G401 (cell line): Measurements from ENCODE around the gene PRKG2. TPM values are rescaled to one million over a fixed set of nuclear protein-coding genes. Genes with fewer than 3 reads are reported as not detected.

Source experiments
- DNase-seq: peaks from one replicate; pipeline ENCODE4 v3.0.0-alpha.2; 2015; ENCODE audit warnings: low spot score
- in situ Hi-C: cut with HindIII; loops from 2 replicates; pipeline ENCODE4 v1.10.0; 2016; ENCODE audit warnings: low sequenced_read_pairs, mixed read lengths
- total RNA-seq: library from RNA; depleted of rRNA; stranded (reverse); fragments of >200 nt; shearing (Covaris generic); gene quantifications from 2 replicates; pipeline ENCODE4 v1.2.3, GENCODE V29; 2014

Gene PRKG2
- total RNA-seq, 1 experiment from 2014 or later: not detected

DNA sequence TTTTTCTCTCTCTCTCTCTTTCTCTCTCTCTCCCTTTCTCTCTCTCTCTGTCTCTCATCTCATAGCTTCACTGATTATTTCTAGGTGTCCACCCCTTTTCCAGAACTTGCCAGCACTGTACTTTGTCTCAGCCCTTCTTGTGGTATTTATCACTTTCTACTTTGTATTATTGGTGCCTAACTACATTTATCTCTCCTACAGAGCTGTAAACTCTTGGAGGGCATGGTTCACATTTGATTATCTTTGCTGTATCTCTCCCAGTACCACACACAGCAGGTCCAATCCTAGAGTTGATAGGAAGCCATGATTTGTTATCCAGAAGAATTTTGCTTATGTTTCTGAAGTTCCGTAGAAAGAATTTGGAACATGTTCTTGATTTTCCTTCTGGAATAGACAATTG is 5.2 kb upstream of the PRKG2 start:
- in situ Hi-C loops: no loop called here
- DNase-seq: no peak

DNA sequence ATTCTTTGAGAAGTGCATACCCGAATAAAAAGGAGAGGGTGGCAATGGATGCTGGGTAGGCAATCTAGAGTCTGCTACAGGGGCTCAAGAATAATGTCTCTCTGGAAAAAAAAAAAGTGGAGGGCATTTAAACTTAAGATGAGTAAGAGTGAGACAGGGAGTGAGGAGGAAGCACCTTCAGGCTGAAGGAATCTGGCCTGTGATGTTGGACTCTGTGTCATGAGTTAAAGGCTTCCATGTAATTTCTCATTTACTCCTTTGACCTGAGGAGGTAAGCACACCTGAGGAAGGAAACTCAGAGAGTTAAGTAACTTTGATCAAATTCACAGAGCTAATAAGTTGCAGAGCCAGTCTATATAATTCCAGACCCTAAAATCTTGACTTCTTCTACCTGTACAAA is 3.2 kb upstream of the PRKG2 start:
- no peak for DNase-seq
- in situ Hi-C loops: no loop called here

DNA sequence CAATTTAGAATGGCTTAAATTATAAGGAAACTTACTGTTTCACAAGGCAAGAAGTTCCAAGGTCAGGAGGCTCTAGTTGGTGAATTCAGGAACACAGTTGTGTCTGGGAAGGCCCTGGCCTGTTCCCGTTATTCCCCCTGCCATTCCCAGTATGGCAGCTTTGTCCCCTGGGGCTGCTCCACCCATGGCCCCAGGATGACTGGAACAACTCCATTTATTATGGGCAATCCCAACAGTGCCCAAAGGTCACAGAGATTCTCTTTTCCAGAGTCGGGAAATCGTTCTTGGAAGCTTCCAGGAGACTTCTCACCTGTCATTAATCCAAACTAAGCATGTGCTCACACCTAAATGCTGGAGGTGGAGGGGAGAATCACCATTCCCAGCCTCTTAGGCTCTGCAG is 2.8 kb upstream of the PRKG2 start:
- DNase-seq: no peak
- in situ Hi-C loops: no loop called here

DNA sequence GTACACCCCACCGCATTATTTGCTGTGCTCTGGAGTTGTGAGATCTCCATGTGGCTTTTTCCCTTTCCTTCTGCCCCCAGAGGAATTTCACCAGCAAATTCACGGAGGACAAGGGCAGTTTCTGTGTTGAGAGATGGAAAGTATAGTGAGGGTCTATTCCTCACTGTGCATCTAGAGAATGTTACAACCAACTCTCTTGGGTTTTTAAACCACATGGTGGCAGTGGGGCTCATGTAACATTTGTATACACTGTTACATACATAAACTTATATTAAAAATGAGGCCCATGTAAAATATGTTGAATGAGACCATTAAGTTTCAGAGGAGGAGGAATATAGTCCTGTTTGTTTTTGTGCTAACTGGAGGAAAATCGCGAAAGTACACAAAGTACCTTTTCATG is 909 bp upstream of the PRKG2 start:
- in situ Hi-C loops: no loop called here

DNA sequence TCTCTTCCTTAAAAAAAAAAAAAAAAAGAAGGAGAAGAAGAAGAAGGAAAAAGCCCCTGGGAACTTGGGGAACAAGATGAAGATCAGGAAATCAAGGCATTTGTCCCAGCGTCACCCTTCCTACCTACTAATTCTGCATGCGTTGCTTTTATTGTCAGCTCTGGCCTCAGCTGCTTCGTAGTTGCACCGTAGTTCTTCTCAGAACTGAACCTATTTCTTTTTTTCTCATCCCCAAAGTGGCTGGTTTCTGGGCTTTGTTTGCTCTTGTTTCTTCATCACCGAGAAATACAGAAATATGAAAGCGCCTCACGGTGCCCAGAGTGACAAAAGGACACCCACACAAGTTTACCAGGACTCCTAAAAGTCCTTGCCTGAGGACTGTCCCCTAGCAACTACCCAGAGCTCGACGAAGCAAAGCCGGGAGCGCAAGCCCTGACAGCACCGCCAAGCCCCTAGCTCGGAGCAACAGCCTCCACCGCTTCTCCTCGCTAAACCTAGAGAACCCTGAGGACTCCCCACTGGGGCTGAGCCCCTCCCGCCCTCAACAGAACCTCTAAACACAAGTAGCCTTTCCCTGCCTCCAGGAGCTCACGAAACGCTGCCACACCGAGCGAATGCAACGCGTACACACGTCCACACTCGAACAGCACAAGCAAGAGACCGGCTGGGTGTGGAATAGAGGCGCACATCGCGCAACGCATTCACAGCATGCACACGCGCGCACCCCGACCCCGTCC is 710 bp downstream of the PRKG2 start:
- no peak for DNase-seq
- in situ Hi-C loops: no loop called here

More for the DNA sequence above, 909 bp upstream of the PRKG2 start:
- DNase-seq: no peak

DNA sequence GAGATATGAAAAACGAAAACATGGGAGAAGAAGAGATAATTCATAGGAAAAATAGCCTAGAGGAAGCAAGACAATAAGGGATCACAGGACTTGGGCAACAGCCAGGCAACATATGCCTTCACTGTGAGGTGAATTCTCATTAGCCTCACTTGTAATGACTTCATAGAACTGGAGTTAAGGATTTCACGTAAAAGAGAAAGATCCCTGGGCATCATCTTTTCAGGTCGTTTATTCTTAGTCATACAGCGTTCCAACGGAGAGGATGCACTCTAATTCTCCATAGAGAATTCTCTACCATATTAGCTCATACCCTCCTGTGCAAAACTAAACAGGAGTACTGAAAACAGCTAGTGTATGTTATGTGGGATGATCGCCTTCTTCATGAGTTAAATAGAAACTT is 1.4 kb downstream of the PRKG2 start:
- no peak for DNase-seq
- in situ Hi-C loops: no loop called here

DNA sequence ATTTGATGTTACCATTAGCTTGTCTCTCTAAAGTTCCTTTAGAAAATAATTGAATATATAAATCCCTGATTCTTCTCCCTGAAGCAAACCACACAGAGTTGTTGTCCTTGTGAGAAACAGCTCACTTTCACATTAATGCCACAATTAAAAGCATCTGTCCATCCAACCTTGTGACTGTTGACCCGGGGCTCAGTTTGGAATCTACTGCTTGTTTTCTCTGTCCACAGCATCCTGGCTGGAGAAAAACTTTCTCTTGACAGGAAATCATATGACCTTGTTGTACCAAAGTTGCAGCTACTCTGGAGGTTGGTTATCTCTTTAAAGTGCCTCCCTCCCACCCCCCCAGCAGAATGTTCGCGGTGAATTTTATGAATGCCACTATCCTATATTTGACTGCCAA is 3.1 kb downstream of the PRKG2 start:
- in situ Hi-C loops: no loop called here

DNA sequence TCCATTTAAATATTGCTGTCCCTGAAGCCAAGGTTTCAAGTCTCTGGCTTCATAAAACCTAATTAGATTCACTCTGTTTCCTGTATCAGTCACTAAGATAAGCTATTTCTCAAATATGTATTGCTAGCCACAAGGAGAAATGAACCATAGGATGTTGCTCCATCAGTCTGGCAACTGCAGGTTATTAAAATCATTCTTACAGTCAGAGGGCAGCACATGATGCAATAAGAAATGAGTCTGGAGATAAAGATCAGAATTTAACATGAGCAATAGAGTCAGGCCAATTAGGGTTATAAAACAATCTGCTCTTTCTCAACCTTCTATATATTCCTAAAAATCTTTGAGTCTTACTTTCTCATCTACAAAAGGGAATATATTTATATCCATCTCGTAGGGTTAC is 7.2 kb downstream of the PRKG2 start:
- in situ Hi-C loops: no loop called here
- no peak for DNase-seq

More for the DNA sequence above, 3.1 kb downstream of the PRKG2 start:
- no peak for DNase-seq

DNA sequence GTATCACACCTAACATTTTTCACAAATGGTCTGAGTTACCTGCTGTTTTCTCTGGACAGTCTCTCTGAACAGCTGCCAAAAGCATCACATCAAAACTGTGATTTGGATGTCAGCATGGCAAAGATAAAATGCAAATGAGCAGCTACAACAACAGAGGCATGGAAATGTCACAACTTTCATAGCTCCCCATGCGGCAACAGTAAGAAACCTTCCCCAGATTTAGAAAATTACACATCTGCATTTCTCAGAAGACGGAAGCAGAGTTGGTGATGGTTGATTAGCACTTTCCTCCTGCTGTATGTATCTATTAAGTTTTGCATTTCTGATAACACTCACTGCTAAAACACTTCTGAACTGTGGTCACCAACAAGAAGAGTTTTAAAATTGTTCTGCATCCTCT is 9.7 kb downstream of the PRKG2 start:
- DNase-seq: no peak
- in situ Hi-C loops: no loop called here

DNA sequence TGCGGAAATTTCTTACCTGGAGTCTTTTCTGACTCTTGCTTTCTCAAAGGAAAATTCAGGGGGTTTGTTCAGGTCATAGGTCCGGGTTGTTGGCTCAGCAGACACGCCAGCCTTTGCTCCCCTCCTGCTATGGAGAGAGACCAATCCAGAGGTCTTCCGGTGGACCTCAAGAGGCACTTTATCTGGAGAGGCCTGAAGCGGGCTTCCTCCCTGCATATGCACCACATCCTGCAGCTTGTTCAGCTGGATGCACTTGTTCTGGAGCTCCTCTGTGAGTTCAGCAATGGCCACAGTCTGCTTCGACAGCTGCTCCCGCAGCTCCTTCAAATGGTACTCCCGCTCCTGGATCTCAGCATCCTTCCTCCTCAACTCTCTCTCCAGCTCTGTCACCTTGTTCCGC is 10.5 kb downstream of the PRKG2 start:
- in situ Hi-C loops: no loop called here
- no peak for DNase-seq

DNA sequence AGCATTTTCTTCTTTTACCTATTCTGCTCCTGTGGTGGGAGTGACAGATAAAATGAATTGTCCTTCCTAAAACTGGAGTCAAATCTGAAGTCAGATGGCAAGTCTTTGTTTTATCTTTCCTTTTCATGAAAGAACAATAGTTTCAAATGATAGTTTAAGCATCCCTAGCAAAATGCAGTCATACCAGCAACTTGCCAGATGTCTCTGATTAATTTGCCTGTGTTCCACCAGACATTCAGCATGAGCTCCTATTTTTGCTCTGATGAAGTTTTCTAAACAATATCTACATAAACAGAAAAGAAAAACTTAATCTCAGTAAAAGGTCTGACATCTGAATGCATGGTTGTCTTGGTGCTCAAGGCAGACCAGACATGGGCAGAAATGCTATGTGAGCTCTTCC is 15.2 kb downstream of the PRKG2 start:
- in situ Hi-C loops: no loop called here
- DNase-seq: no peak

DNA sequence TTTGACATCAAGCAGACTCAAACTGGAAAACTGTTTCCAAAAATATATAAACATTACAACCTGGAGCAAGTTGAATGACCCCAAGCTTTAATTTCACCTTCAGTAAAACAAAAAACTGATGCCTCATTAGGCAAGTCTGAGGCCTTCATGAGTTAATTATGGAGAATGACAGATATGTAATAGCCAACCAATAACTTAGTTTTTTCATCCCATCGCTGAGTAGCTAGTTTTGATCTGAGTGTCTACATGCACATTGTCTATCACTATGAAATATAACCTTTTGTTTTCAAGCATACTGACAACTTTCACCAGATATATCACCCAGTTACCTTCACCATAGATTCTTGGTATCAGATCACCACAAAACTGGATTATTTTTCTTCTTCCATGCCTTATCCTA is 16.4 kb downstream of the PRKG2 start:
- in situ Hi-C loops: no loop called here
- no peak for DNase-seq

DNA sequence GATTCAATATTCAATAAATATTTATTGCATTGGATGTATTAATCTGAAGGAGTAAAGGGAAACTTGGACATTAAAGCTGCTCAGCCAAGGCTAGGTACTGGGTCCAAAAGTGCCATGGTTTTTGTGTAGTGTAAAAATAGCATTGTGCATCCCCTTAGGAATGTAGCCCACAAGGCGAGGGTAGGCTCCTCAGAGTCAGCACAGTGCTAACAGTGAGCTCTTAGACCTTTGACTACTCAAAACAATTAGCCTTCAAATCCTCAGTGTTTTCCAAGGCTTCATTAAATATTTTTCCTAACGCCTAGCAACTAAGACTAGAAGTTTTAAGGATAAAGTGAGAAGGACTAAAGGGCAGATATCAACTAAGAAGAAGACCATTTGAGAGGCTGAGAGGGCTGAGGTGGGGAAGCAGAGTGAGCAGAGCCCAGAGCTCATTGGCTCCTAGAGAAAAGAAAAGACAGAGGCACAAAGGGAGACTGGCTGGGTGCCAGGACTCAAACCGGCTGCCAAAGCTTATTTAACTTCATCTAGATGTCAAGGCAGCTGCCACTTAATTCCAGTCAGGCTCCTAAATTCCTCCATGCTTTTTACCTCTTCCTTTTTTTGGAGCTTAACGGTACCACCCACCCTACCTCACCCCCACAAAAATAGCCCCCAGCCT is 17.0 kb downstream of the PRKG2 start:
- in situ Hi-C loops: no loop called here
- DNase-seq: no peak

DNA sequence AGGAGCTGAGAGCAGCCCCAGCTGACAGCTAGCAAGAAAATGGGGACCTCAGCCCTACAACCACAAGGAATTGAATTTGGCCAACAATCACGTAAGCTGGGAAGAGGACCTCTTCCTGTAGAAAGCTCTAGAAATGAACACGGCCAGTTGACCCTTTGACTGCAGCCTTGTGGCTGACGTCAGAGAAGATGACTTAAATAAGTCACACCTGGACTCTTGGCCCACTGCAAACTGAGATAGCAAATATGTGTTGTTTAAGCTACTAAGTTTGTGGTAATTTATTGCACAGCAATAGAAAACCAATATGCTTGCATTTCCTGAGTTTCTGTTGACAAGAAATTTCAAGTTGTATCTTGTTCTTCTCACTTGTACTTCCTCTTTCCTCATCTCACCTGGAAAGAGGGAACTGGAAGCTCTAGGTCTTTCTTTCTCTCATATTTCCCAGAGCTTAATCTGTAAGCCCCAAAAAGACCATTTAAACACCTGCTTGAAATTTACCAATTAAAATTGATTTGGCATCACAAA is 18.8 kb downstream of the PRKG2 start:
- in situ Hi-C loops: no loop called here
- DNase-seq: no peak

DNA sequence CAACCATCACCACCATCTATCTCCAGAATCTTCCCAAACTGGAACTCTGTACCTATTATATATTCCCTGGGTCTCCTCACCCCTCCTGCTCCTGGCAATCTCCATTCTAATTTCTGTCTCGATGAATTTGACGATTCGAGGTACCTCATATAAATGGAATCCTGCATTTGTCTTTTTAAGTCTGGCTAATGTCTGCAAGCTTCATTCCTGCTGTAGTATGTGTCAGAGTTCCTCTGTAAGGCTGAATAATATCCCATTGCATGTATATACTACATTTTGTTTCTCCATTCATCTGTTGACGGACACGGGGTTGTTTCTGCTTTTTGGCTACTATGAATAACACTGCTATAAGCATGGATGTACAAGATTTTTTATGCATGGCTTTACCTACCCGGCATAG is 19.5 kb downstream of the PRKG2 start:
- in situ Hi-C loops: no loop called here
- no peak for DNase-seq

DNA sequence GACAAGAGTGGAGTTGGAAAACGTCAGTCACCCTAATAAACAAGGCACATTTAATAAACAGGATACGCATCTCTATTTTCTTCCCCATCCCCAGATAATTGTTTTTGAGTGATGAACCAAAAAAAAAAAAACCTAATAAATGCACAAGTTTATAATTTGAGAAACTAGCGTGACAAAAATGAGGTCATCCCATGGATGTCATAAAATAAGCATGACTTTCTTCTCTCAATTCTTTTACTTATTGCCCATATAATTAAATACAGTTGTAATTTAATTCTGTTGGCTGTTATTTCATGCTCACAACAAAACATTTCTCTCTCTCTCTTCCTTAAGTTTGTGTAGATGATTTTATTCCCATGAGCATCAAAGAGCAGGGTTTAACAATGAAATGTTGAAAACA is 20.7 kb downstream of the PRKG2 start:
- no peak for DNase-seq
- in situ Hi-C loops: no loop called here

DNA sequence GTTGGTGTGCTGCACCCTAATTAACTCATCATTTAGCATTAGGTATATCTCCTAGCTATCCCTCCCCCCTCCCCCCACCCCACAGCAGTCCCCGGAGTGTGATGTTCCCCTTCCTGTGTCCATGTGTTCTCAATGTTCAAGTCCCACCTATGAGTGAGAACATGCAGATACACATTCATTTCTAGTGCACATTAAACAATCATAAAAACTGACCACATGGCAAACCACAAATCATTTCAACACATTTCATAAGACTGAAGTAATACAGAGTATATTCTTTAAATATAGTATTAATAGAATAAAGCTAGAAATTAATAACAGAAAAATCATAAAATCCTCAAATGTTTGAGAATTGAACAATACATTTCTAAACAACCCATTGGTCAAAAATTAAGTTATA is 34.1 kb downstream of the PRKG2 start:
- in situ Hi-C loops: no loop called here
- DNase-seq: no peak

DNA sequence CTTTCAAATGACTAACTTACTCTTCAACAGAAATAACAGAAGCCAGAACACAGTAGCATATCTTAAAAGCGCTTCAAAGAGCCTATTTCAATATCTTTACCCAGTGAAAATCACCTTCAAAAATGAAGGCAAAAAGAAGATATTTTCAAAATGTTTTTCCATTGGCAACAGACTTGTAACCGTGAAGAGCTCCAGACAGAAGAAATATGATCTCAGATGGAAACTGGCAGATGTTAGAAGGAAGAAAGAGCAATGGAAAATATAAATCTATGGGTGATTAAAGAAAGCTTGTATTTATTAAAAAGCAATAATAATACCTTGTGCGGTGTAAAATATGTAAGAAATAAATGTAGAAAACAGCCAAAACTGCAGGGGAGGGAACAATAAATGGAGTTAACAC is 35.7 kb downstream of the PRKG2 start:
- DNase-seq: no peak
- in situ Hi-C loops: no loop called here

DNA sequence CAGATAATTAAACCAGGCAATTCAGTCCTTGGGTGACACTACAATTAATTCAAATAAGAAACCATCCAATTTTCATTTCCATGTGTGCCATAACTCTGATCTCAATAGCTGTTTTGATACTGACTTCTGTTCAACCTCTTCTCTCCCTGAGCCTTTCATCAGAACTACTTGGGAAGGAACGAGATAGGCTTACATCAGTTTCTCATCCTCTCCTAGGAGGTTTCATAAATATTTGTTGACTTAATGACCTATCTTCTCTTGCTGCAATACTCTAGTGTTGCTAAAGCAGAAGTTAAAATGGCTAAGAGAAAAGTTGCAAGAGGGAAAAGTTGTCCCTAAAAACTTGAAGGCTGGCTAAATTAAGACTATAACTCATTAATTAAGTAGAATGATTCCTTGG is 41.8 kb downstream of the PRKG2 start:
- DNase-seq: no peak
- in situ Hi-C loops: no loop called here

DNA sequence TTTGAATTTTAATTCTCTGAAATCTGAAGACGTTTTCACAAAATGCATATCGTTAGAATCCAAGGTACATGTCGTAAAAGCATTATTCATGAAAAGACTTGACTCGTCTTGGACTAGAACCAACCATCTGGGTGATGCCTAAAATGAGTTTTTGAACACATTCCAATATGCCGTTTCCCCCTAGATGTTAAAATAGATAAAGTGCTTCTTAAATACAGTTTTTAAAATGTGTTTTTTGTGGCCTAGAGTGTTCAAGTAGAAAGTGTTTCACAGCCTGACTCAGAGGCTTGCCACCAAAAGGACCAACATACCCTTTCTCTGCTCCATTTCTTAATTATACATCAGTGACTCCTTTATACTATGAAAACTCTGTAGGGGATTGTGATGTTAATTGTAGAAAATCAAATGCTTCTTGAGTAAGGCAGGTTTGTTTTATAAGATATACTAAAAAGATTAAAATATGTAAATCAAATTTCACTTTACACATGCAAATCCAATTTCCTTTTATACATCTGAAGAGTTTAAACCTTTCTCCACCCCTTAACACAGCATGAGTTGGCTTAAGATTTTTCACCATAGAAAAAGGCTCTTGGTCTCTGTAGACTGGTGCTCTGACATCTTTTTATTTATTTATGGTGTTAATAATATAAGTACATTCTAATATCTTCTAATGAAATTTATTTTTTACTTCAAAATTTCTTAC is 48.4 kb downstream of the PRKG2 start:
- no peak for DNase-seq
- in situ Hi-C loops: loop anchor here (5.0 kb wide), 1 partner anchor 44 kb away; no protein-coding TSS in a partner anchor
